Left renal pelvis (tissue), 4 donors: ENCODE data around the gene EXOC3L2. TPM values are rescaled to one million over a fixed set of nuclear protein-coding genes. Genes with fewer than 3 reads are reported as not detected.
"Not testable (repeated sequence)": the region's sequence is repeated elsewhere in the genome, so short reads cannot be mapped to it uniquely, and the experiment has no call there.

Source experiments
- DNase-seq, 4 donors: peaks; one replicate each; pipeline ENCODE4 v3.0.0-alpha.2; 2013; ENCODE audit warnings: low read depth in 4 of 4, low spot score in 3 of 4
- polyA plus RNA-seq, 4 donors: library from polyadenylated mRNA; unstranded; fragments of 120-200 nt; gene quantifications; one replicate each; pipeline ENCODE4 v1.2.1, GENCODE V29; 2013; ENCODE audit not compliant: insufficient read length in 4 of 4

EXOC3L2 gene
- polyA plus RNA-seq, result 10 to 100 TPM in 1 of 4 donors, 1 to 10 TPM in 3; 4.4 to 10.7 (median 7.1) TPM

- DNase-seq, result no peak
Measured at GRCh38 chr19:45245334-45245787, at the start of gene EXOC3L2. Gene EXOC3L2, minus strand, starts transcription at chr19:45245407. Its CDS starts 6,362 bp downstream, at chr19:45239045.

GRCh38 chr19:45294291-45295029, 49.3 kb upstream of the EXOC3L2 start:
- no peak for DNase-seq

- no peak for DNase-seq
Measured at GRCh38 chr19:45293682-45294081, 48.5 kb upstream of the EXOC3L2 start.

GRCh38 chr19:45291834-45292233, 46.6 kb upstream of the EXOC3L2 start:
- DNase-seq, result no peak

- no peak for DNase-seq
Measured at GRCh38 chr19:45290381-45290931, 45.2 kb upstream of the EXOC3L2 start.

- DNase-seq, result no peak
Measured at GRCh38 chr19:45283443-45284033, 38.3 kb upstream of the EXOC3L2 start.

GRCh38 chr19:45280471-45280961, 35.3 kb upstream of the EXOC3L2 start:
- no peak for DNase-seq

- DNase-seq, result no peak
Measured at GRCh38 chr19:45279587-45280192, 34.5 kb upstream of the EXOC3L2 start.

- DNase-seq, result no peak
Measured at GRCh38 chr19:45278087-45278486, 32.9 kb upstream of the EXOC3L2 start.

GRCh38 chr19:45276284-45276687, 31.1 kb upstream of the EXOC3L2 start:
- DNase-seq, result no peak

GRCh38 chr19:45275370-45275971, 30.3 kb upstream of the EXOC3L2 start:
- no peak for DNase-seq

- DNase-seq, result no peak
Measured at GRCh38 chr19:45273521-45273855, 28.3 kb upstream of the EXOC3L2 start.

GRCh38 chr19:45271735-45272108, 26.5 kb upstream of the EXOC3L2 start:
- DNase-seq, result no peak

GRCh38 chr19:45271098-45271734, 26.0 kb upstream of the EXOC3L2 start:
- no peak for DNase-seq

GRCh38 chr19:45269939-45270338, 24.7 kb upstream of the EXOC3L2 start:
- not testable (repeated sequence) for DNase-seq

- no peak for DNase-seq
Measured at GRCh38 chr19:45267296-45267695, 22.1 kb upstream of the EXOC3L2 start.

- DNase-seq, result no peak
Measured at GRCh38 chr19:45265375-45265774, 20.2 kb upstream of the EXOC3L2 start.

- no peak for DNase-seq
Measured at GRCh38 chr19:45264781-45265317, 19.6 kb upstream of the EXOC3L2 start.

- no peak for DNase-seq
Measured at GRCh38 chr19:45263013-45263412, 17.8 kb upstream of the EXOC3L2 start.

- no peak for DNase-seq
Measured at GRCh38 chr19:45262570-45262969, 17.4 kb upstream of the EXOC3L2 start.
